Stimulated activated CD8-positive, alpha-beta memory T cell treated with anti-CD3 and anti-CD28 coated beads, Interleukin-15, amount 100 ng/mL, for 24 hours (primary cell): ENCODE measurements around the gene MICAL3.
"Not testable (repeated sequence)": the region's sequence is repeated elsewhere in the genome, so short reads cannot be mapped to it uniquely, and the experiment has no call there.

Source experiments
- DNase-seq: peaks from one replicate; pipeline ENCODE4 v3.0.0-alpha.2; 2020; ENCODE audit warnings: low read depth

MICAL3 gene

GRCh38 chr22:17884893-17885292 lies 139.5 kb downstream of the MICAL3 start:
- DNase-seq = no peak

- DNase-seq = no peak
Observed at GRCh38 chr22:17884084-17884483, 140.3 kb downstream of the MICAL3 start.

GRCh38 chr22:17883356-17883755 lies 141.0 kb downstream of the MICAL3 start:
- no peak for DNase-seq

- DNase-seq = no peak
Observed at GRCh38 chr22:17882727-17883126, 141.6 kb downstream of the MICAL3 start.

GRCh38 chr22:17882162-17882561 lies 142.2 kb downstream of the MICAL3 start:
- DNase-seq = no peak

GRCh38 chr22:17881366-17881765 lies 143.0 kb downstream of the MICAL3 start:
- DNase-seq = no peak

- DNase-seq = no peak
Observed at GRCh38 chr22:17880468-17880867, 143.9 kb downstream of the MICAL3 start.

- DNase-seq = no peak
Observed at GRCh38 chr22:17880020-17880419, 144.3 kb downstream of the MICAL3 start.

GRCh38 chr22:17878941-17879340 lies 145.4 kb downstream of the MICAL3 start:
- DNase-seq = no peak

- no peak for DNase-seq
Observed at GRCh38 chr22:17878186-17878694, 146.1 kb downstream of the MICAL3 start.

GRCh38 chr22:17876878-17877855 lies 147.2 kb downstream of the MICAL3 start:
- not testable (repeated sequence) for DNase-seq

- no peak for DNase-seq
Observed at GRCh38 chr22:17876306-17876831, 148.0 kb downstream of the MICAL3 start.

- no peak for DNase-seq
Observed at GRCh38 chr22:17875631-17876030, 148.7 kb downstream of the MICAL3 start.

GRCh38 chr22:17875156-17875555 lies 149.2 kb downstream of the MICAL3 start:
- no peak for DNase-seq

GRCh38 chr22:17874231-17874905 lies 150.0 kb downstream of the MICAL3 start:
- no peak for DNase-seq

- no peak for DNase-seq
Observed at GRCh38 chr22:17873804-17874203, 150.6 kb downstream of the MICAL3 start.

GRCh38 chr22:17873116-17873515 lies 151.2 kb downstream of the MICAL3 start:
- DNase-seq = no peak

- DNase-seq = no peak
Observed at GRCh38 chr22:17872471-17872870, 151.9 kb downstream of the MICAL3 start.

GRCh38 chr22:17871726-17872458 lies 152.5 kb downstream of the MICAL3 start:
- no peak for DNase-seq

- no peak for DNase-seq
Observed at GRCh38 chr22:17870407-17870806, 154.0 kb downstream of the MICAL3 start.

- DNase-seq = no peak
Observed at GRCh38 chr22:17869285-17870096, 154.9 kb downstream of the MICAL3 start.
